KOPT-K1 (cell line): ENCODE results near the gene ISOC1.

Experiments
- H3K27ac ChIP-seq: fragments of 200-600 bp; sonication (generic); 2 replicates; pipeline ENCODE4 v1.5.1; 2016; ENCODE audit warnings: antibody characterized with exemption, mild to moderate bottlenecking, low read depth, low read length; ENCODE audit not compliant: poor library complexity, severe bottlenecking
- H3K36me3 ChIP-seq: fragments of 200-600 bp; sonication (generic); 2 replicates; pipeline ENCODE4 v1.5.1; 2017; ENCODE audit warnings: antibody characterized with exemption, mild to moderate bottlenecking, low read length, moderate library complexity; ENCODE audit not compliant: insufficient read depth
- H3K9me3 ChIP-seq: fragments of 200-600 bp; sonication (generic); 2 replicates; pipeline ENCODE4 v1.5.1; 2017; ENCODE audit warnings: antibody characterized with exemption, low read length, mild to moderate bottlenecking; ENCODE audit not compliant: insufficient read depth, poor library complexity, severe bottlenecking

The ISOC1 gene

GRCh38 chr5:129107637-129108036 is 13.1 kb downstream of the ISOC1 start:
- Histone ChIP-seq H3K36me3 (peaks cover 33% of the 10 kb centered on the region), H3K9me3 (no peaks in the 10 kb centered on the region), H3K27ac (no peak overlapping the region)

DNA sequence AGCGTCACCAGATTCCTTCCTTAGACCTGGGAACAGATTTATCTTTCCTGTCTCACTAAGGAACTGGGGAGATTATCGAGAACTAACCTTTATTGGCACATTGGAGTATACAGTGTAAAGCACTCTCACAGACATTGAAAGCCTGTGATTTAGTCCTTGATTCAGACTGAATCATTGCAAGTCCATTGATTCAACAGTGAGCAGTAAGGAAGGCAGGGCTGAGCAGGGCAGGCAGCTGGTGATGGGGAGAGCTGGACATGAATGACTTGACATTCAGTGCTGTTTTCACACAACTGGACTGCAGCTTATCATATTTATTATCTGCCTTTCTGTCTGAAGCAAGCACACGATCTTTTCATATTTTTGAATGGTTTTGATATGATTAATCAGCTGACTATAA is 16.2 kb downstream of the ISOC1 start:
- H3K27ac ChIP-seq, result no peak overlapping the region
- H3K36me3 ChIP-seq, result peaks cover 35% of the 10 kb centered on the region

GRCh38 chr5:129111351-129111750 is 16.8 kb downstream of the ISOC1 start:
- no peak overlapping the region for H3K27ac ChIP-seq
- peaks cover 30% of the 10 kb centered on the region for H3K36me3 ChIP-seq
- no peaks in the 10 kb centered on the region for H3K9me3 ChIP-seq

More for the DNA sequence above, 16.2 kb downstream of the ISOC1 start:
- H3K9me3 ChIP-seq, result no peaks in the 10 kb centered on the region

DNA sequence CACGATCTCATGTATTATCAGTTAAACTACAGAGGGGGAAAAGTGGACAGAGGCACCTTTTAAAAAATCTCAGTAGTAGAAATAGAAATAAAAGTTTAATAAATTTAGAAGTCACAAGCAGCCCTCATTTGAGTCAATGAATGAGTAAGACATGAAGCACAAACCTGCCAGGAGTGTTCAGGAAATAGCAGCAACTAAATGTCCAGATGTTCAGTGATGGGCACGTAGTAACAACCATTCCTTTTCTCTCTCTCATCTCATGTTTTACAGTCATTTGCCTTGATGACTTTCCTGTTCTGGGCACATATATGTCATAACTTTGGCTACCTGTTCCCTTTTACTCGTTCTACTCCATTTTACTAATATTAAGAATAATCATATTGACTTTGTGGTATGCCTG is 17.7 kb downstream of the ISOC1 start:
- peaks cover 21% of the 10 kb centered on the region for H3K36me3 ChIP-seq
- H3K9me3 ChIP-seq, result no peaks in the 10 kb centered on the region
- H3K27ac ChIP-seq, result no peak overlapping the region

DNA sequence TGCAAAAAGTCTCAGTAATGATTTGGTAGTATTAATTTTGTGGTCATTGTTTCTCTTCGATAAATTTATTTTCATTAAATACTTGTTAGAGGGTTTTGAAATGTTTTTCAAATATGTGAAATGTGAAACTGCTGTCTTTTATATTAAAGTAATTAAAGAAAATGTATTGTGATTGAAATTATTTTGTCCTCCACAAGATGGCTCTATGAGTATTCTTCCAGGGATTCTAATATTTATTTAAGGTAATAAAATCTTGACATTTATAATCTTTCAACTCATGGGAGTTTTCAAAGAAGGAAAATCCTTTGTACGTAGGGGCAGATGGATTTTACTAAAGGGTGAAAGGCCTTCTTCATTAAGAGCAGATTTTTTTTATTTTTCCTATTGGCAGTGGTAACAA is 19.3 kb downstream of the ISOC1 start:
- H3K36me3 ChIP-seq, result peaks cover 10% of the 10 kb centered on the region
- H3K9me3 ChIP-seq, result no peaks in the 10 kb centered on the region
- H3K27ac ChIP-seq, result no peak overlapping the region

DNA sequence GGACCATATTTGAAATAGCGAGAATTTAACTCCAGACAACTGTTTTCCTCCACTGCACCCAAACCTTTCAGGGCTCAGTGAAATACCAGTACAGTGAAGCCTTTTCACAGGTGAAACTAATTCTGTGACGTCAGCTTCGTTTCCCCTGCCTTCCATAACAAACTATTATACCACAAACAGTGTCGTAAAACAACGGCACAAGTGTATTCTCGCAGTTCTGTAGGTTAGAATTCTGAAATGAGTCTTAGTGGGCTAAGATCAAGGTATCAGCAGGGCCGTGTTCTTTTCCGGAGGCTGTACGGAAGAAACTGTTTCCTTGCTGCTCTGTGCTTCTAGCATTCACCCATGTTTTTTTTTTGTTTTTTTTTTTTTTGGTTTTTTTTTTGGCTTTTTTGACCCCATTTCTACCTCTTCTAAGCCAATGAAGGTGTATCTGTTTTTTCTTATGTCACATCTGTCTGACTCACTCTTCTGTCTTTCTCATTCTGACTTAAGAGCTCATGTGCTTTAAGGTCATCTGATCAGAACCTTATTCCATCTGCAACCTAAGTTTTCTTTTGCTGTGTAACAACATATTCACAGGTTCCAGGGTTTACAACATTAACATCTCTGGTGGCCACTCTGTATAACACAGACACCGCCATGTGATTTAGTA is 20.1 kb downstream of the ISOC1 start:
- Histone ChIP-seq H3K9me3 (no peaks in the 10 kb centered on the region), H3K36me3 (peaks cover 4% of the 10 kb centered on the region), H3K27ac (no peak overlapping the region)

GRCh38 chr5:129115680-129116079 is 21.1 kb downstream of the ISOC1 start:
- Histone ChIP-seq H3K9me3 (no peaks in the 10 kb centered on the region), H3K27ac (no peak overlapping the region), H3K36me3 (peaks cover 4% of the 10 kb centered on the region)

- no peak overlapping the region for H3K27ac ChIP-seq
- H3K9me3 ChIP-seq, result no peaks in the 10 kb centered on the region
- H3K36me3 ChIP-seq, result peaks cover 4% of the 10 kb centered on the region
Measured at GRCh38 chr5:129116797-129117196, 22.2 kb downstream of the ISOC1 start.

GRCh38 chr5:129118405-129118804 is 23.9 kb downstream of the ISOC1 start:
- H3K9me3 ChIP-seq, result no peaks in the 10 kb centered on the region

DNA sequence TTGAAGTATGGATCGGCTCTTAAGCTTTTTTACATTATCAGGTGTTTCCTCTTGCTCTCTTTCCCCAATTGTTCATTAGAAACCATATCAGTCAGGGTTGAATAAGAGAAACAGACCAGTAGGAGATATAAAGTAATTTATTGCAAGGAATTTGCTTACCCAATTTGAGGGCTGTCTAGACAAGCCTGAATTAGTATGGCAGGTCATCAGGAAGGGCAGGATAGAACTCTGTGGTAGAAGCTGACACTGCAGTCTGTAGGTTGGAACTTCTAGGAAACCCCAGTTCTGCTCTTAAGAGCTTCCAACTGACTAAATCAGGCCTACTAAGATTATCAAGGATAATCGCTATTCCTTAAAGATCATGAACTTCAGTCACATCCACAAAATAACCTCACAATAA is 24.3 kb downstream of the ISOC1 start:
- H3K27ac ChIP-seq, result no peak overlapping the region
- H3K36me3 ChIP-seq, result no peaks in the 10 kb centered on the region

More at GRCh38 chr5:129118405-129118804, 23.9 kb downstream of the ISOC1 start:
- no peak overlapping the region for H3K27ac ChIP-seq
- no peaks in the 10 kb centered on the region for H3K36me3 ChIP-seq

DNA sequence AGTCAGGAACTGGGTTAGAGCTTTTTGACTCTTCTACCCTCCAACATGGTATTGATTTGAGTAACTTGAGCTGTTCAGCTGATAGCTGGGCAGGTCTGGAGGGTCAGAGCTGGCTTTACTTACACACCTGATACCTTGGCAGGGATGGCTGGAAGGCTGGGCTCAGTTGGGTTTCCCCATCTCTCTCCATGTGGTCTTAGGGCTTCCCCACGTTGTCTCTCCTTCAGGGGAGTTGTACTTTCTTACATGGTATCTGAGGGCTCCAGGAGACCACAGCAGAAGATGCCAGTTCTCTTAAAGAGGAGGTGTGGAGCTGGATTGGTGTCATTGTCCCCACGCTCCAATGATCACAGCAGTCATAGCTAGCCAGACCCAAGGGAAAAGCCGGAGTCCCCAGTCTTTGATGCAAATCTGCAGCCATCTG is 25.6 kb downstream of the ISOC1 start:
- Histone ChIP-seq H3K27ac (no peak overlapping the region), H3K9me3 (no peaks in the 10 kb centered on the region), H3K36me3 (no peaks in the 10 kb centered on the region)

More for the DNA sequence above, 24.3 kb downstream of the ISOC1 start:
- no peaks in the 10 kb centered on the region for H3K9me3 ChIP-seq

- H3K36me3 ChIP-seq, result no peaks in the 10 kb centered on the region
- H3K27ac ChIP-seq, result no peak overlapping the region
- H3K9me3 ChIP-seq, result no peaks in the 10 kb centered on the region
Measured at GRCh38 chr5:129122560-129122959, 28.0 kb downstream of the ISOC1 start.

GRCh38 chr5:129124608-129125007 is 30.1 kb downstream of the ISOC1 start:
- Histone ChIP-seq H3K27ac (no peak overlapping the region), H3K9me3 (no peaks in the 10 kb centered on the region), H3K36me3 (no peaks in the 10 kb centered on the region)

GRCh38 chr5:129125819-129126218 is 31.3 kb downstream of the ISOC1 start:
- Histone ChIP-seq H3K36me3 (no peaks in the 10 kb centered on the region), H3K9me3 (no peaks in the 10 kb centered on the region), H3K27ac (peak overlapping the region; percentile 47)

- Histone ChIP-seq H3K27ac (no peak overlapping the region), H3K36me3 (no peaks in the 10 kb centered on the region), H3K9me3 (no peaks in the 10 kb centered on the region)
Measured at GRCh38 chr5:129133553-129133952, 39.0 kb downstream of the ISOC1 start.

- no peaks in the 10 kb centered on the region for H3K36me3 ChIP-seq
- no peaks in the 10 kb centered on the region for H3K9me3 ChIP-seq
- no peak overlapping the region for H3K27ac ChIP-seq
Measured at GRCh38 chr5:129135633-129136032, 41.1 kb downstream of the ISOC1 start.
